ENCODE measurements around the gene RALBP1.
"Not testable (repeated sequence)": the region's sequence is repeated elsewhere in the genome, so short reads cannot be mapped to it uniquely, and the experiment has no call there.

RALBP1 gene

DNA sequence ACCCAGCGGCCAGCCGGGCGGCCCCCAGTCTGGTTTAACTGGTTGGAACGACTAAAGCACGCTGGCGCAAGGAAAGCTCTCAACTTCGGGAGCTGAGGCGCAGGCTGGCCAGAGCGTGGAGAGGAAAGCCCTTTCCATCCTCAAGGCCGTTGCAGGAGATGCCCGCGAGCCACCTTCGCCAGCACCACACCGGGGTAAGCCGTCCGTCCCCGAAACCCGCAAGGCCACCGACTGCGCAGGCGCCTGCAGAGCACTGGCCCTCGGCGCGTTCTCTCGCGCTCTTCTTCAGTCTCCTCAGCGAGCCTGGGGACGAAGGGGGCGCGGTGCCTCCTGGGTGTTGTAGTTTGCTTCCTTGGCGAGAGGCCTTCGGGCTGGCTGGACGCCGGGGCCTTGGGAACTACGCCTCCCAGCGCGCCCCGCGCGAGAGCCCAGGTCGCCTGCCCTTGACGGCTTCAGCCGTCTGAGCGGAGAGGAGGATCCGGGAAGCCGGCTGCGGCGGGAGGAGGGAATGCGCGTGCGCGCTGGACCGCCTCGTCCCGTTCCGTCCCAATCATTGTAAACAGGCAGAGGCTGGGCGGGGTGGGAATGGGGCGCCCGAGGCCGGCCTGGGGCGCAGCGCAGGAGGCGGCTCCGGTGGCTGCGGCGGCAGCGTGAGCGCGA, at the start of gene RALBP1:
TSS of gene RALBP1 (plus strand) at position 531 of the 660 bp plus-strand sequence. CDS start 37,533 bp downstream, outside the sequence.
- peak; percentile 95 for FAIRE-seq

DNA sequence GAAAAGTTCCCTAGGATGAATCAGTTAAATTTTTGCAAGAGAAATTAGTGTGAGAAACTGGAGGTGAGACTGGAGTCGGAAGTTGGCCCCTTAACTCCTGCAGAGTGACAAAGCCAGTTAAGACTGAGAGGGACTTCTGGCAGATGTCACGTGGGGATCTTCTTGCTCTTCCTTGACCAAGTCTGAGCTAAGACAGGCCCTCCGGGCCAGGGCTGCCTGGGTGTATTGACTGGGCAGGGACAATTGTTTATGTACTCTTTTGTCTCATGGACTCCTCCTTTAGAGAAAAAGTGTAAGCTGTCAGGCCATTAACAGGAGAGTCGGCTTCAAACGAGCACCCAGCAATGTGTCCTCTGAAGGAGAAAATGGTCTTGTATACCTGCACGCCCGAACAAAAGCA, 48.6 kb upstream of the RALBP1 start:
- no peak for FAIRE-seq

DNA sequence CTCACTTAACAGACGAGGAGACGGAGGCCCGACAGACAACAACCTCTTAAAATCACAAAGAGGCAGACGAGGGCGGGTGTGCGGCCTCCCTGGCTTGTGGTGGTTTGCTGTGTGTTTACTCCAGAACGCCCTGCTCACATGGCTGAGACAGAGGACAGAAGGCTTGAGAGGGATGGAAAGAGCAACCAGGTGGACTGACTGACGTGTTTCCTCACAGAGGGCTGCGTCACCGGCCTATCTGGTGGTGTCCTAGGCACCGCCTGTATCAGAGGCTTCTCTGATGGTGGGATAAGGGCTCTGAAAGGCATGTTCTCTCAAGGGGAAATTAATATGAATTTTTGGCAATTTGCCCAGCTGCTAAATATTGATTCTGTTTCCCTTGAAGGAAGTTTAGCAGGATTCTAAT, 47.0 kb upstream of the RALBP1 start:
- FAIRE-seq, result no peak

GRCh38 chr18:9428862-9429661, 46.3 kb upstream of the RALBP1 start:
- FAIRE-seq, result no peak

GRCh38 chr18:9429662-9429993, 45.7 kb upstream of the RALBP1 start:
- FAIRE-seq, result no peak

DNA sequence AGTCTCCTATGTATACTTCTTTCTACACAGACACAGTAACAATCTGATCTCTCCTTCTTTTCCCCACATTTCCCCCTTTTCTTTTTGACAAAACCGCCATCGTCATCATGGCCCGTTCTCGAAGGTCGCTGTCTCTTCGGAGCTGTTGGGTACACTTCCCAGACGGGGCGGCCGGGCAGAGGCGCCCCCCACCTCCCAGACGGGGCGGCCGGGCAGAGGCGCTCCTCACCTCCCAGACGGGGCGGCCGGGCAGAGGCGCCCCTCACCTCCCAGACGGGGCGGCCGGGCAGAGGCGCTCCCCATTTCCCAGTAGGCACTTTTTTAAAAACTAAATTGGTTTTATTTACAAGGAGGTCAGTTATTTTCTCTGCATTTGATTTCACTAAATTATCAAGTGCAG, 45.0 kb upstream of the RALBP1 start:
- not testable (repeated sequence) for FAIRE-seq

GRCh38 chr18:9431296-9431695, 44.0 kb upstream of the RALBP1 start:
- no peak for FAIRE-seq

- not testable (repeated sequence) for FAIRE-seq
Observed at GRCh38 chr18:9433122-9433521, 42.2 kb upstream of the RALBP1 start.

GRCh38 chr18:9433671-9434121, 41.6 kb upstream of the RALBP1 start:
- no peak for FAIRE-seq

DNA sequence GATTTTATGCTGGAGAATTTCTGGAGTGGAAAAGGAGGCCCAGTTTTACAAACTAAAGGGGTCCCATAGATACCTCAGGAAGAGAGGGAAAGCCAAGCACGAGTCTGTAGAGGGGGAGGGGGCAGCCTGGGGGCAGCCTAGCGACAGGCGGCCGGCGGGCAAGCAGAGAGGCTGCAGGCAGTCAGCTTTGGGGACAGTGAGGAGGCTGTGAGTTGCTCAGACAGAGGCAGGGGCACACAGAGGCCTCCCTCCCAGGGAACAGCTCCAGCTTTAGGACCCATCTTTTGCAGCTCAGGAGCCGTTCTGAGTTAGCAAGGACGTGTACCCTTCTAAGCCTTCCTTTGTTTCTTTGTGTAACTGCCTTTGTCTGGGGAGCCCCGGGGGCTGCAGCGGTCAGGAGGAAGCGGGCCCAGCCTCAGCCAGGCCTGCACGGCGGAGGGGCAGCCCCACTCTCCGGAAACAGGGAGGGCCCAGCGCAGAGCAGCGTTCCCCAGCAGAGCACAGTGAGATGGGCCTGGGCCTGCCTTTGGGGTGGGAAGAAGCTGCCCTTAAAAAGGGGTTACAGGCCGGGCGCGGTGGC, 41.1 kb upstream of the RALBP1 start:
- no peak for FAIRE-seq

- no peak for FAIRE-seq
Observed at GRCh38 chr18:9435041-9435440, 40.3 kb upstream of the RALBP1 start.

DNA sequence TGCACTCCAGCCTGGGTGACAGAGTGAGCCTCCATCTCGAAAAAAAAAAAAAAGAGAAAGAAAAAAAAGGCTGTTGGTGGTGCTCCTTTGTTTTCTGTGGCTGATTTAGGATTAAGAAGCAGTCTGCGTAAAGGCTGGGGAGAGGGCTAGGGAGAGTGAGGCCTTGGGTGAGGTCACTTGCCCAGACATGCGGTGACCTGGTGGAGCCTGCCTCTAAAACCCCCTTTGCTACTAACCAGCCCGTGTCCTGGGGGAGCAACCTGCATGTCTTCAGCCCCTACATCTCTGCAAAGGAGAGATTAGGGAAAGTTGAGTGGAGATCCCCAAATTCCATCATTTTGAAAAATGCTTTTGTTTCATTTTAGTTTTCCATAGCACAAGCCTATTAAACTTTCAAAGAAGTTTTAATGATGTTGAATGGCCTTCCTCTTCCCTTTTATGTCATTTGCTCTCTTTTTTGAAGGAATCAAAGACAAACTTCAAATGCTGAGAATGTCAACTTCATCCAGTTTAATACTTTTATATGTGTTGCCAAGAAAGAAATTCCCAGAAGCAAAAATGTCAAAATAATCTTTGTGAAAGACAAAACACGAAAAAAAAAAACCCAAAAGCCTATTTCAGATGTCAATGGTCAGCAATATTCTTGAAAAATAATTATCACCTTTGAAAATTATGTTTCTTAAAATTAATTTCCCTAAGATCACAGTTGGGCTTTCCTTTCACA, 38.9 kb upstream of the RALBP1 start:
- FAIRE-seq, result peak; percentile 27

- FAIRE-seq, result no peak
Observed at GRCh38 chr18:9437021-9437437, 38.3 kb upstream of the RALBP1 start.

- FAIRE-seq, result no peak
Observed at GRCh38 chr18:9437672-9438071, 37.6 kb upstream of the RALBP1 start.

- FAIRE-seq, result peak; percentile 9
Observed at GRCh38 chr18:9441061-9441460, 34.3 kb upstream of the RALBP1 start.

DNA sequence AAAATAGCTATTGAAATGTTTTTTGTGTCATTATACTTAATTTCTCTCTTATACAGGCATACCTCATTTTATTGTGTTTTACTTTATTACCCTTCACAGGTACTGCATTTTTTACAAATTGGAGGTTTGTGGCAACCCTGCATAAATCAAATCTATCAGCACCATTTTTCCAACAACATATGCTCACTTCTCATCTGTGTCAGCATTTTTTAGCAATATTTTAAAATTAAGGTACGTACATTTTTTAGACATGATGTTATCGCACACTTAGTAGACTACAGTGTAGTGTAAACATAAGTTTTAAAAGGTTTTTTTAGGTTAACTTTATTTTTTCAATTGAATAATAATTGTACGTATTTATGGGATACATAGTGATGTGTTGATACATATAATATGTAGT, 30.8 kb upstream of the RALBP1 start:
- FAIRE-seq, result no peak

GRCh38 chr18:9446839-9447238, 28.5 kb upstream of the RALBP1 start:
- FAIRE-seq, result no peak

- FAIRE-seq, result no peak
Observed at GRCh38 chr18:9447334-9447733, 28.0 kb upstream of the RALBP1 start.

DNA sequence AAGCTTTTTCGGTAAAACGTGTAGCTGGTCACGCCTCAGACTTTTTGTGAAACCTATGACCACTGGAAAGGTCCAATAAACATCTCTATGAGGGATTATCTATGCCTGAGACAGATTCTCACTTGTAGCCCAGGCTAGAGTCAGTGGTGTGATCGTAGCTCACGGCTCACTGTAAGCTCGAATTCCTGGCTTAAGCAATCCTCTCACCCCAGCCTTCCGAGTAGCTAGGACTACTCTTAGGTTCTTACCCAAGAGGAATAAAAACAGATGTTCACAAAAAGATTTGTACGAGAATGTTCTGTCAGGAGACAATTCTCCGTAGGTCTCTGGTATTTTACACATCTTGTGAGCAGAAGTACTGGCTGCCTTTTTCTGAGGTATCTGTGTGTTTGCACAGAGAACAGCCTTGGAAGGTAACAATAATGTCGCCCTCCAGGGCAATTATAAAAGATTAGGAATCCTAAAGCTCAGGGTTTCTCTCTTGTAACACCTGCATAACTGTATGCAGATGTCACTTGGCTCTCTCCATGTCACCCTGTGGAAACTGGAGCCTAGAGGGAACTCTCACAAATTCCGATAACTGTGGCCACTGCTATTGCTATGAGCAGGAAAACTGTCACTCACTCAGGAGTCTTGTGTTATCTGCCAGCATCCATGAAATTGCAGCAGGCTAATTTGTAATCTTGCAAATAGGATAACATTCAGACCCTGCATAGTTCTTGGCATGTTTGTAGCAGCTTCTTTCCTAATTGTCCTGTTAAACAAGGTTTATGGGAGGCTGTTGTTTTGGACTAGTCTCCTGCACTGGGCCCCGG, 25.5 kb upstream of the RALBP1 start:
- no peak for FAIRE-seq

GRCh38 chr18:9450920-9451319, 24.4 kb upstream of the RALBP1 start:
- not testable (repeated sequence) for FAIRE-seq

- no peak for FAIRE-seq
Observed at GRCh38 chr18:9453283-9453682, 22.0 kb upstream of the RALBP1 start.

- FAIRE-seq, result no peak
Observed at GRCh38 chr18:9454061-9454703, 21.1 kb upstream of the RALBP1 start.

All from A204.1 (cell line).